Upper lobe of left lung (tissue), 4 donors: Measurements from ENCODE around the gene IRF2BP1.

Experiments used
- EP300 ChIP-seq, 4 donors: sonication (generic); formaldehyde crosslinking; IDR thresholded peaks; one replicate each; pipeline ENCODE4 v1.5.1; 2017; ENCODE audit warnings: antibody characterized with exemption in 4 of 4, control low read depth in 2 of 4
- POLR2A ChIP-seq, 4 donors: fragments of 450-650 bp; IDR thresholded peaks; one replicate each; pipeline ENCODE4 v1.5.1; 2016 to 2017; ENCODE audit warnings: antibody characterized with exemption in 4 of 4, mild to moderate bottlenecking in 2 of 4
- POLR2AphosphoS5 ChIP-seq, 2 donors: sonication (generic); formaldehyde crosslinking; IDR thresholded peaks; one replicate each; pipeline ENCODE4 v1.5.1; 2017; ENCODE audit warnings: antibody characterized with exemption in 2 of 2
- TF ChIP-seq, protein P1 (sequence below), 6 experiments: fragments of 450-650 bp in 4 of 6; fragments of 200-600 bp in 2 of 6; sonication (generic) in 2 of 6; IDR thresholded peaks; one replicate each; pipeline ENCODE4 v1.5.1; 2016 to 2019; ENCODE audit warnings: antibody characterized with exemption in 6 of 6

DNA sequence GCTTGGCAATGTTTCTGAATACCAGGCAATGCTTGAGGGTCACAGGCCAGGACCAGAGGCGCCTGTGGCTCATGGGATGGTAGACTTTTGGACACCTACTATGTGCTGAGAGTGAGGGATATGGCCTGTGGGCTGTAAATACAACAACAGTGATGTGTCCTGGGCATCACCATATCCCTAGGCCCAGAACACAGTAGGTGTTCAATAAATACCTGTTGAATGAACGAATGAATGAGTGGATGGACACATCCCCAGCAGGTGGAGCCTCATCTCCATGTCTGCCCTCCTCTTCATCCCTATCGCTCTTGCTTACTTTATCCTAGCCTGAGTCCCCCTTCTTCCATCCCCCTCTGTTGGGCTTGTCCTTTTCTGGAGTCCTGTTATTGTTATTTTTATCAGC, 45.1 kb upstream of the IRF2BP1 start:
- TF ChIP-seq, protein P1, sequence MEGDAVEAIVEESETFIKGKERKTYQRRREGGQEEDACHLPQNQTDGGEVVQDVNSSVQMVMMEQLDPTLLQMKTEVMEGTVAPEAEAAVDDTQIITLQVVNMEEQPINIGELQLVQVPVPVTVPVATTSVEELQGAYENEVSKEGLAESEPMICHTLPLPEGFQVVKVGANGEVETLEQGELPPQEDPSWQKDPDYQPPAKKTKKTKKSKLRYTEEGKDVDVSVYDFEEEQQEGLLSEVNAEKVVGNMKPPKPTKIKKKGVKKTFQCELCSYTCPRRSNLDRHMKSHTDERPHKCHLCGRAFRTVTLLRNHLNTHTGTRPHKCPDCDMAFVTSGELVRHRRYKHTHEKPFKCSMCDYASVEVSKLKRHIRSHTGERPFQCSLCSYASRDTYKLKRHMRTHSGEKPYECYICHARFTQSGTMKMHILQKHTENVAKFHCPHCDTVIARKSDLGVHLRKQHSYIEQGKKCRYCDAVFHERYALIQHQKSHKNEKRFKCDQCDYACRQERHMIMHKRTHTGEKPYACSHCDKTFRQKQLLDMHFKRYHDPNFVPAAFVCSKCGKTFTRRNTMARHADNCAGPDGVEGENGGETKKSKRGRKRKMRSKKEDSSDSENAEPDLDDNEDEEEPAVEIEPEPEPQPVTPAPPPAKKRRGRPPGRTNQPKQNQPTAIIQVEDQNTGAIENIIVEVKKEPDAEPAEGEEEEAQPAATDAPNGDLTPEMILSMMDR (IDR thresholded peaks at IDR 0.05), result peak in 1 of 6 experiments; percentile 12
- TF ChIP-seq POLR2AphosphoS5 (IDR thresholded peaks at IDR 0.05) (no peak), POLR2A (IDR thresholded peaks at IDR 0.05) (no peak), EP300 (IDR thresholded peaks at IDR 0.05) (no peak)
